HG02759 (cell line): ENCODE measurements around the gene PPAT.
"Not testable (repeated sequence)": the region's sequence is repeated elsewhere in the genome, so short reads cannot be mapped to it uniquely, and the experiment has no call there.

Experiments used
- ATAC-seq: cut with Tn5 transposase; IDR thresholded peaks from one replicate; pipeline ENCODE4 v1.9.1; 2021; ENCODE audit warnings: mild to moderate bottlenecking, moderate library complexity; ENCODE audit not compliant: unreplicated experiment

The PPAT gene

DNA sequence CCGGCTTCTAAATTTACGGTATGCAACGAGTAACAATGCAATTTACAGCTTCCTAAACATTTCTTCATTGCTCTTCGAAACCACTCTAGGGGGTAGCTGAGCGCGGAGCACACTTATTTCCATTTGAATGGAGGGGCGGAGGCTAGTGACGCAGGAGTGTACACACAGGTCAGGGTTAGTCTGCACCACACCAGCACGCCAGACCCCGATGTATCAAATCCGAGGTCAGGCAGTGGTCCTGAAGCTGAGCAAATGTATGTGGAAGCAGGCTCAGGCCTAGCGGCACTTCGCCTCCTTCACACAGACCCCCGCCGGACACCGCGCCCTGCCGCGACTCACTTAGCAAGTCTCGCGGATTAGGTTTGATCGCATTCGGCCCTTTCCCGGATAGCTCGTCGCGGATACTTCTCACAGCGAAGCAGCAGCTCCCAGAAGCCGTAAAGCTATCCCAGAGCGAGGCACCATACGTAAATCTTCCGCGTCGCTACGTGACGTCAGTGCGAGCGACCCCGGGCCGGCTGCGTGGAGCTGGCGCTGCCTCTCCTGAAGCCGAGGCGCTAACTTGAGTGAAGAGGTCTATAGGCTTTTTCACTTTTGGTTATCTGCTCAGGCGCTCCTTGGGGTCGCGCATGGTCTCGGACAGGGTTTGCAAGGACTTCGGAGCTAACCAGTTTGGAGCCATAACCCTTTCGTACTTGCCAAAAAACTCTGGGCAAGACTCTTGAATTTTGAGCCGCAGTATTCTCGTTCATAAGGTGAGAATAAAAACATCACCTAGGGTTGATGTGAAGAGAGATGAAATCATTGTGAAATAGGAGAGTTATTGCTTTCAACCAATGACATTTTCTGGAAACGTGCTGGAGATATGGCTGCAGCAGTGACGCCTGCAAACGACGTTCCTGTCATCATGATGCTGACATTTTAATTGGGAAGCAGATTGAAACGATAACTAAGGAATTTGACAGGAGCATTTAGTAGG is 48.1 kb downstream of the PPAT start, which contains the start of gene AASDH:
TSS of gene AASDH (minus strand) at position 469 of the 979 bp plus-strand sequence. CDS start 3,192 bp downstream, outside the sequence.
- peak; percentile 95 for ATAC-seq

DNA sequence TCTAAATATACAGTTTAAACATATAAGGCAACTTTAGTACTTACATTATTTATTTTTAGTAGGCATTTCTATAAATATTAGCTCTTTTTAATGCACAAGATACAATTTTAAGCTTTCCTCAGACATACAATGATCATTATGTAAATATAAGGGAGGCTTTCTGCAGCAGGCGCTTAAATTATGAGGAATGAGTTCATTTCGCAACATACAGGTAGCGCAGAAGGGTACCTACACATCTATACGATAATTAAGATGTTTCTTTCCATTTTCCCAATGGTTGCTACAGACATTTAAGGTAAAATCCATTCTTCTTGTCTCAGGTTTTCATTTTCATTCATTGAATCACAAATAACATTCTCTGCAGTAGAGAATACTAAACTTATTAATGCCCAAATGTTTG is 49.3 kb downstream of the PPAT start:
- no peak for ATAC-seq

DNA sequence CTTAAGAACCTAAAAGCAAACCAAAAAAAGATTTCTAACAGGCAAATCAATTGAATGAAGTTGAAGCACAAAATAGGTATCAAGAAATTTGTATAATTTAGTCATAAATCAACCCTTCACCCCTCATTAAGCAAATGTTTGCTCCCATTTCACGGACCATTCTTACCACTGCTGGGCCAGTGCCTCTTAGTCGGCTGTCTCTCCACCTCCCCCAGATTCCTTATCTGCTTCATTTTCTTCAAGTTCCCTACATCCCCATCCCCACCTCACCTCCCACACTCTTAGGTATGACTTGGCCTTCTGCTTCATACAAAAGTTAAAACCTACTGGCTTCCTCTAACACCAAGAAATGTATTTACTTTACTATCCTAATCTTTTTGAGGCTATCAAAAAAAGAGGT is 60.0 kb downstream of the PPAT start:
- no peak for ATAC-seq

DNA sequence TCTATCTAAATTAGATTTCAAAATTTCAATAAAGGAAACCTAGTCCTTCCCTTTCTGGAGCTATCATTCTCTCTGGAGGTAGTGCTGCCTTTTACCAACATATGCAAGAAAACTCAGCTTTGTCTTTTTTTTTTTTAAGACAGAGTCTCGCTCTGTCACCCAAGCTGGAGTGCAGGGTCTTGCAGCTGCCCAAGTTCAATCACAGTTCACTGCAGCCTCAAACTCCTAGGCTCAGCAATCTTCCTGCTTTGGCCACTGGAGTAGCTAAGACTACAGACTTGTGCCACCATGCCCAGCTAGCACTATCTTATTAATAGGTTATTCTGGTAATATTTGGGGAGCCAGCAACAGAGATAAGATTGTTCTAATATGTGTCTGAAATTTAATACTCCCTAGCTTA is 60.5 kb downstream of the PPAT start:
- no peak for ATAC-seq

- no peak for ATAC-seq
These were observed 62.6 kb downstream of the PPAT start for GRCh38 chr4:56372774-56373173.

GRCh38 chr4:56371426-56372220 is 63.8 kb downstream of the PPAT start:
- no peak for ATAC-seq

DNA sequence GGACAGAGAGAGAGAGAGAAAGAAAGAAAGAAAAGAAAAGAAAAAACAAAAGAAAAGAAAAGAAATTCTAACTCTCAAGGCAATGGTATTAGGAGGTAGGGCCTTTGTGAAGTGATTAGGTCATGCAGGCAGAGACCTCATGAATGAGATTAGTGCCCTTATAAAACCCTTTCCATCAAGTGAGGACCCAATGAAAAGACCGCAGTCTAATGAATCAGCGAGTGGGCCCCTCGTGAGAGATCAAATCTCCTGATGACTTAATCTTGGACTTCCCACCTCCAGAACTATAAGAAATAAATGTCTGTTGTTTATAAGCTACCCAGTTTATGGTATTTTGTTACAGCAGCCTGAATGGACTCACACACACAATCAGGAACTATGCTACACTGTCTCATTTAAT is 65.0 kb downstream of the PPAT start:
- no peak for ATAC-seq

- not testable (repeated sequence) for ATAC-seq
These were observed 72.4 kb downstream of the PPAT start for GRCh38 chr4:56362981-56363380.

- no peak for ATAC-seq
These were observed 75.3 kb downstream of the PPAT start for GRCh38 chr4:56360071-56360470.

DNA sequence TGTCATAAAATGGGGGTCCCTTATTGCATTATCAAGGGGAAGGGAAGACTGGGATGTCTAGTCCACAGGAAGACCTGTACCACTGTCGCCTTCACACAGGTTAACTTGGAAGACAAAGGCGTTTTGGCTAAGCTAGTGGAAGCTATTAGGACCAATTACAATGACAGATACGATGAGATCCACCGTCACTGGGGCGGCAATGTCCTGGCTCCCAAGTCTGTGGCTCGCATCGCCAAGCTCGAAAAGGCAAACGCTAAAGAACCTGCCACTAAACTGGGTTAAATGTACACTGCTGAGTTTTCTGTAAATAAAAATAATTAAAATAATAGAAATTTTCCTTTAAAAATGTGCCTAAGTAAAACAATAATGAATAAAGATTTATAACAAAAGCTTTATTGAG is 78.8 kb downstream of the PPAT start:
- no peak for ATAC-seq

DNA sequence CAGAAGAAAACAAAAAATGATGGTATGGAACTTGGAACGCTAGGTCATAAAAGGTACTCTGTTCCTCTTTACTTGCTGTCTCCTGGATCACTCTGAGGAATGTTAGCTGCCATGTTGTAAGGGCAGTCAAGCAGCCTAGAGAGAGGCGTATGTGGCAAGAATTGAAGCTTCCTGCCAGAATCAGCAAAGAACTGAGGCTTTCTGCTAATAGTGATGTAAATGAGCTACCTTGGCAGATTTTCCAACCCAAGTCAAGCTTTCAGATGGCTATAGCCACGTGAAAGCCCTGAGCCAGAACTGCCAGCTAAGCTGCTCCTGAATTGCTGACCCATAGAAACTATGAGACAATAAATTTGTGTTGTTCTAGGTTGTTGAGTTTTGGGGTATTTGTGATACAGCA is 86.8 kb downstream of the PPAT start:
- ATAC-seq: no peak

GRCh38 chr4:56345458-56345857 is 90.0 kb downstream of the PPAT start:
- ATAC-seq: no peak
